WI38 (cell line): ENCODE data around the gene SHC1.

Experiments used
- H3K4me3 ChIP-seq: 2 replicates; pipeline ENCODE4 v1.5.1; 2011; ENCODE audit warnings: low read depth, mild to moderate bottlenecking, control low read depth, low read length
- TF ChIP-seq, protein P1 (sequence below): IDR thresholded peaks from 2 replicates; pipeline ENCODE4 v1.5.1; 2012; ENCODE audit warnings: low read depth, mild to moderate bottlenecking, control low read depth, low read length

SHC1 gene

DNA sequence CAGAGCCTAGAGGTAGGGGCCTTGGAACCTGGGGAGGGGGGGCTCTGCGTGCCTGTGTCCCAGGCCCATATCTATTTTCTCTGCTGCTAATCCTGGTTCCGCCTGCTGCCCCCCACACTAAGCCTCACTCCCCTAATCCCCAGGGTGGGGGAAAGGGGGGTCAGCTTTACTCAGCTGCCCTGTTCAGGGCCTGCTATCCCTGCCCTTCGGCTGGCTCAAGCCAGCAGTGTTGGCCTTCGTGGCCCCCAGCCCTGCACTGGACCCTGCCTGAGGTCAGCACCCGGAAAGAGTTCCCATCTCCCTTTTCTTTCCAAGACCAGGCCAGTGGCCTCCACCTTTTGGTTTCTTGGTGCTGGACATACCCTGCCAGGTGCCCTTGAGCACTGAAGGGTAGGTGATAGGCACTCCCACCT, 40.5 kb upstream of the SHC1 start:
- no peak overlapping the region for H3K4me3 ChIP-seq
- TF ChIP-seq, protein P1, sequence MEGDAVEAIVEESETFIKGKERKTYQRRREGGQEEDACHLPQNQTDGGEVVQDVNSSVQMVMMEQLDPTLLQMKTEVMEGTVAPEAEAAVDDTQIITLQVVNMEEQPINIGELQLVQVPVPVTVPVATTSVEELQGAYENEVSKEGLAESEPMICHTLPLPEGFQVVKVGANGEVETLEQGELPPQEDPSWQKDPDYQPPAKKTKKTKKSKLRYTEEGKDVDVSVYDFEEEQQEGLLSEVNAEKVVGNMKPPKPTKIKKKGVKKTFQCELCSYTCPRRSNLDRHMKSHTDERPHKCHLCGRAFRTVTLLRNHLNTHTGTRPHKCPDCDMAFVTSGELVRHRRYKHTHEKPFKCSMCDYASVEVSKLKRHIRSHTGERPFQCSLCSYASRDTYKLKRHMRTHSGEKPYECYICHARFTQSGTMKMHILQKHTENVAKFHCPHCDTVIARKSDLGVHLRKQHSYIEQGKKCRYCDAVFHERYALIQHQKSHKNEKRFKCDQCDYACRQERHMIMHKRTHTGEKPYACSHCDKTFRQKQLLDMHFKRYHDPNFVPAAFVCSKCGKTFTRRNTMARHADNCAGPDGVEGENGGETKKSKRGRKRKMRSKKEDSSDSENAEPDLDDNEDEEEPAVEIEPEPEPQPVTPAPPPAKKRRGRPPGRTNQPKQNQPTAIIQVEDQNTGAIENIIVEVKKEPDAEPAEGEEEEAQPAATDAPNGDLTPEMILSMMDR: no peak

DNA sequence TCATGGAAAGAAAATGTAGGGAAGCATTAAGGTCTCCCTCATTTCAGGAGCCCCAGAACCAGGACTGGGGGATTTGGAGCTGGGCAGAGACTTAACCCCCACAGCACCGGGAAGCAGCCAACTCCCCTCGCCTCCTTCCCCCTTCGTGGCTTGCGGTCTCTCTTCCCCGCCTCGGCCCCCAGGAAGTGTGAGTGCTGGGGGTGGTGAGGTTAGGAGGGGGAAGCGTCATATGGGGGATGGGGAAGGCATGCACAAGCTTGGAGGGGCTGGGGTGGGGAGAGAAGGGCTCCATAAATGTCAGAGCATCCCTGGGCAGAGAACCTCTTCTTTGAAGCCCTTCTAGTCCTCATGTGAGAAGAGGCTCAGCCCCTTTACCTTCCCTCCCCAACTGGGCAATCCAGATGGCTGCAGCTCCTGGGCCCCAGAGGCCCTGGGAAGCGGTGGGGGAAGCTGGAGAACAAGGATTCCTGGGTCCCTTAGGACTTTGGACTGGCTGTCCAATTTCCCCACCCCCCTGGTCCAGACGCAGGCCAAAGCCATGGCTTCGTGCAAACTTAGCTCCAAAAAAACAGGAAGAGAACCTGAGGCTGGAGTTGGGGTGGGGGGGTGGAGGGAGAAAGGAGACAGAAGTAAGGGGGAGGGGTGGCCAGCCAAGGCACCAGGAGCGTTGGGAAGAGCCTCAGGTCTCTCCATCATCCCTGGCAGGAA, 39.8 kb upstream of the SHC1 start:
- TF ChIP-seq, protein P1: no peak
- no peak overlapping the region for H3K4me3 ChIP-seq

DNA sequence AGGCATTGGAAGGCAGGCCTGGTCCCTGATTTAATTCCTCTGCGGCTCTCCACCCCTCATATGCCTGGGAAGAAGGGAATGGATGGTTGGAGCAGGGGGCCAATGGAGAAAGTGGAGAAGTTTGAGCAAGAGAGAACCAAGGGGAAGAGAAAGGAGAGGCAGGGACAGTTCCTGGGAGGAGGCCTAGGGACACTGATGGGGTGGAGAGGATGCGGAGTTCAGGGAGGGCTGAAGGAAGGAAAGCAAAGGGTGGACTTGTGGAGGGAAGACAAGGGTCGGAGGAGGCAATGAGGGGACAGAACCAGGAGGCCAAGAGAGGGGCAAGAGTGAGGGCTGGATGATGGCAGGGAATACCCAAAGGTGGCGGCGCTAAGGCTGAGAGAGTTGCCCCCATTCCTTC, 39.2 kb upstream of the SHC1 start:
- TF ChIP-seq, protein P1: no peak
- H3K4me3 ChIP-seq: no peak overlapping the region

DNA sequence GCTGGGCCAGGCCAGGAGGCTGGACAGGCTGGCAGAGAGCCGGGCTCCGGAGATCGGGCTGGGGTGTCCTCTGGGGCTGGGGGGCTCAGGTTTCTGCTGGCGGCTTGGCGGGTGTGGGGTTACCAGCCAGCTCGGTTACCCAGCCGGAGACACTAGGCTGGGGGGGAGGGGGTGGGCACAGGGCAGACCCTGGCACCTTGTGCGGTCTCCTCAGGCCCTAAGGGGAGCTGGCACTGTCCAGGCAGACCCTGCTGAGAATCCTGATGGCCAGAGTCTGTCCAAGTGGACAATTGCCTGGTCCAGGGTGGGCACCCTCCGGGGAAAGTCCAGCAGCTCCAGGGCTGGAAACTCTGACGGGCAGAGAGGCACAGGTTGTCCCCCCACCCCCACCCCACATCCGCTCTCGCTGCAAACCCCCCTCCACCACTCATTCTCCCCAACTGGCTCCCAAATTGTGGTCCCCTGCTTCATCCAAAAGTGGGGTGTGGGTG, 38.7 kb upstream of the SHC1 start:
- H3K4me3 ChIP-seq: no peak overlapping the region

DNA sequence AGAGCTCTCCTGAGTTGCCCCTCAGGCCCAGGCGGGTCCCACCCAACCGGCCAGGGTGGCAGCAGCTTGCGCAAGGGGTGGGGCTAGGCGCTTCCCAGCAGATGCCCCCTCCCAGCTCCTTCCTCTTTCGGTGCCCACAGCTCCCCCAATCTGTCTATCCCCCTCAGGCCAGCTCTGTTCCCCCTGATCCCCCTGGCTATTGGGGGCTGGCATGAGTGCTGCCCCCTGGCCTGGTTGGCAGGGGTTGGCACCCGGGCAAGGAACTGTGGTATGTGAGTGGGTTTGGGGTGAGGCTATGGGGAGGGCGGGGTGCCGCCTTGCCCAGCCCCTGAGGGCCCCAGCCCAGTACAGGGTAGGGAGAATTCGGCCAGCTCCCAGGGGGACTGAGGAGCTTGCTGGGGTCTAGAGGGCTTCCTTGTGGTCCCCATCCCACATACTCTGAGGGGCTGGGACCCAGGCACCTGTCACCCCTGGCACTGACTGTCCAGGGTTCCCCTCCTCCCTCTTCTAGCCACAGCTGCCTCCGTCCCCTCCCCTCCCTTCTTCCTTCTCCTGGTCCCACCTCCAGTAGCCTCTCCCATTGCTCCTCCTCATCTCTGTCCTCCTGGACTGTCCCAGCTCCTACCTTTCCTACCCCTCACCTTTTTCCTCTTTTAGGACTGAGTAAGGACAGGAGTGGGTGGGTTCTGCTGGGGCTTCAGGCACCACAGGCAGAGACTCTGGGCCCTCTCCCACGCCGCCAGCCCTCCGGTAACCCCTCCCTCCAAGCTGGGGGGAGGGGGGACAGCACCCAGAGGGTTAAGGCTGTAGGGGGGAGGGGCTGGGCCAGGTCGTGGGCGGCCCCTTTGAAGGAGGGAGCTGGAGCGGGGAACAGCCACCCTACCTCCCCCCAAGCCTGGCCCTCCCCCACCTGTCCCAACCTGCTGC, 37.7 kb upstream of the SHC1 start:
- no peak overlapping the region for H3K4me3 ChIP-seq
- TF ChIP-seq, protein P1: no peak

More for the DNA sequence above, 38.7 kb upstream of the SHC1 start:
- TF ChIP-seq, protein P1: no peak

DNA sequence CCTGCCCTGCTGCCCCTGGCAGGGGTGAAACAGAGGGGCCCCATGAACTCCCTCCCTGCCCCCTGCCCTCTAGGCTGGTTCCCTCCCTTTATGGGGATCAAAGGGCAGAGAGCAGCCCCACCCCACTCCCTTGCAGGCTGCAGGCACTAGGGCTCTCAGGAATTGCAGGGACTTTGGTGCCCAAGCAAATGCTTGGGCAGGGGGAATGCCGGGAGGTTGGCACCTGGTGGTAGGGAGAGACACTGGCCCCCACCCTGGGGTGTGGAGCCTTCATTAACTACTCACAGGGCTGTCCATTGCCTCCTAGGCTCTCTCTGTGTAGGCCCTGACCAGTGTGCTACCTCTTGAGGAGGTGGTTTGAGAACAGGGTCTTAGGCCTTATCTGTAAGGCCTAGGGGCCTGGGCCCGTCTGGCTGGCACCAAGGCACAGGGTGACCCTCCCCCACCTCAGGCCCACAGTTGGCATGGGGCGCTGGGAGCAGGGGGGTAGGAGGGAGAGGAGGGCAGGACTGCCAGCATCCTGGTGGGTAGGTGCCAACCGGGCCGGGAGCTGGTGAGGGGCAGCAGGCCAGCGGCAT, 36.8 kb upstream of the SHC1 start:
- no peak overlapping the region for H3K4me3 ChIP-seq
- TF ChIP-seq, protein P1: no peak
